PC-3 (cell line): Measurements from ENCODE around the gene NATD1. TPM values are rescaled to one million over a fixed set of nuclear protein-coding genes. Genes with fewer than 3 reads are reported as not detected.

Source experiments
- ATAC-seq: fragments of 200-7000 bp; cut with Tn5 transposase; 2 replicates; pipeline ENCODE4 v1.9.1; 2020; ENCODE audit warnings: mild to moderate bottlenecking, moderate library complexity
- BruUV-seq: library from RNA; stranded (reverse); fragments of 400-500 nt; replicated peaks from 2 replicates; lab custom pipeline; 2021; lab: Mats Ljungman, UMichigan
- CTCF ChIA-PET: fragments of 300-600 bp; sonication (Branson Sonifier 250); formaldehyde crosslinking; loops from one replicate; lab custom pipeline; 2022; ENCODE audit warnings: antibody characterized with exemption; lab: Charles Lee
- POLR2A ChIA-PET: fragments of 300-600 bp; sonication (Branson Sonifier 250); formaldehyde crosslinking; loops from one replicate; lab custom pipeline; 2022; ENCODE audit warnings: antibody characterized with exemption; ENCODE audit not compliant: unreplicated experiment; lab: Charles Lee
- DNase-seq: peaks from one replicate; pipeline ENCODE4 v3.0.0-alpha.2; 2015
- H2AFZ ChIP-seq: fragments of 300-600 bp; sonication (generic); 2 replicates; pipeline ENCODE4 v1.6.0; 2016; ENCODE audit warnings: antibody characterized with exemption, low read length
- H3F3A ChIP-seq: fragments of 300-600 bp; sonication (generic); one replicate; pipeline ENCODE4 v1.6.0; 2017; ENCODE audit warnings: antibody characterized with exemption, low read length, control low read depth, mild to moderate bottlenecking; ENCODE audit not compliant: unreplicated experiment
- H3K27ac ChIP-seq: fragments of 300-600 bp; sonication (generic); 2 replicates; pipeline ENCODE4 v1.5.1; 2016; ENCODE audit warnings: mild to moderate bottlenecking, low read length
- H3K27me3 ChIP-seq: fragments of 300-600 bp; sonication (generic); 2 replicates; pipeline ENCODE4 v1.6.1; 2016; ENCODE audit warnings: low read length, mixed read lengths
- H3K36me3 ChIP-seq: fragments of 300-600 bp; sonication (generic); 2 replicates; pipeline ENCODE4 v1.6.1; 2016; ENCODE audit warnings: low read depth, mixed run types, low read length, mixed read lengths
- H3K4me1 ChIP-seq: fragments of 300-600 bp; sonication (generic); 2 replicates; pipeline ENCODE4 v1.5.1; 2016; ENCODE audit warnings: low read length; ENCODE audit not compliant: insufficient read depth
- H3K4me2 ChIP-seq: fragments of 300-600 bp; sonication (generic); 2 replicates; pipeline ENCODE4 v1.6.0; 2016; ENCODE audit warnings: low read length
- H3K4me3 ChIP-seq: fragments of 300-600 bp; sonication (generic); 2 replicates; pipeline ENCODE4 v1.5.1; 2016; ENCODE audit warnings: mild to moderate bottlenecking, low read length, mixed read lengths
- H3K79me2 ChIP-seq: fragments of 300-600 bp; sonication (generic); 2 replicates; pipeline ENCODE4 v1.6.1; 2017; ENCODE audit warnings: low read length, mixed read lengths
- H3K9ac ChIP-seq: fragments of 300-600 bp; sonication (generic); 2 replicates; pipeline ENCODE4 v1.6.0; 2016; ENCODE audit warnings: mild to moderate bottlenecking, low read length
- H3K9me2 ChIP-seq: fragments of 300-600 bp; sonication (generic); replicated peaks from 2 replicates; pipeline ENCODE4 v1.6.1; 2016; ENCODE audit warnings: mixed run types, low read length, mixed read lengths
- H3K9me3 ChIP-seq: fragments of 300-600 bp; sonication (generic); 2 replicates; pipeline ENCODE4 v1.6.1; 2016; ENCODE audit warnings: low read length, mixed read lengths
- H4K20me1 ChIP-seq: fragments of 300-600 bp; sonication (generic); 2 replicates; pipeline ENCODE4 v1.6.1; 2016; ENCODE audit warnings: low read length, mixed read lengths
- CTCF ChIP-seq: fragments of 300-600 bp; sonication (generic); conservative IDR thresholded peaks from 2 replicates; pipeline ENCODE4 v1.5.1; 2017; ENCODE audit warnings: antibody characterized with exemption, low read depth, mild to moderate bottlenecking, low read length
- EZH2 ChIP-seq: fragments of 300-600 bp; sonication (generic); IDR thresholded peaks from one replicate; pipeline ENCODE4 v1.6.1; 2017; ENCODE audit warnings: antibody characterized with exemption, mild to moderate bottlenecking, low read length; ENCODE audit not compliant: unreplicated experiment
- EZH2phosphoT487 ChIP-seq: fragments of 300-600 bp; sonication (generic); IDR thresholded peaks from 2 replicates; pipeline ENCODE4 v1.6.1; 2018; ENCODE audit warnings: mild to moderate bottlenecking, antibody characterized with exemption, low read length, borderline replicate concordance
- intact Hi-C: fragments of 100-400 bp; cut with micrococcal nuclease; formaldehyde crosslinking; loops from 2 replicates; pipeline ENCODE4 v1.9.0; 2023
- total RNA-seq: library from RNA; depleted of rRNA; stranded (reverse); fragments of >200 nt; gene quantifications from 2 replicates; pipeline ENCODE4 v1.2.3, GENCODE V29; 2014

The NATD1 gene
- total RNA-seq, 1 experiment from 2014 or later, result 0.73 TPM

GRCh38 chr17:21272881-21273792 is 19.9 kb upstream of the NATD1 start:
- no peak overlapping the region for H2AFZ ChIP-seq
- no peaks in the 10 kb centered on the region for H3K27me3 ChIP-seq
- no TSS peak for BruUV-seq
- POLR2A ChIA-PET, result no interaction called here
- peaks cover 14% of the 10 kb centered on the region for H3K4me1 ChIP-seq
- H3K4me3 ChIP-seq, result no peak overlapping the region
- H3K79me2 ChIP-seq, result no peaks in the 10 kb centered on the region
- H3K36me3 ChIP-seq, result no peaks in the 10 kb centered on the region
- no peak overlapping the region for H3K9ac ChIP-seq
- TF ChIP-seq EZH2phosphoT487 (no peak), CTCF (no peak), EZH2 (no peak)
- H3F3A ChIP-seq, result no peaks in the 10 kb centered on the region
- ATAC-seq (no peak), DNase-seq (peak; percentile 54)
- CTCF ChIA-PET, result no interaction called here
- H3K9me2 ChIP-seq, result no peaks in the 10 kb centered on the region
- intact Hi-C loops, result no loop called here
- H3K27ac ChIP-seq, result no peak overlapping the region
- H3K4me2 ChIP-seq, result no peak overlapping the region
- H3K9me3 ChIP-seq, result no peaks in the 10 kb centered on the region
- H4K20me1 ChIP-seq, result no peaks in the 10 kb centered on the region

GRCh38 chr17:21272250-21272649 is 19.0 kb upstream of the NATD1 start:
- H3K4me1 ChIP-seq, result peaks cover 14% of the 10 kb centered on the region
- H3K4me3 ChIP-seq, result no peak overlapping the region
- no peaks in the 10 kb centered on the region for H3K9me3 ChIP-seq
- ATAC-seq (no peak), DNase-seq (no peak)
- no peaks in the 10 kb centered on the region for H4K20me1 ChIP-seq
- intact Hi-C loops, result no loop called here
- no peak overlapping the region for H3K27ac ChIP-seq
- no peaks in the 10 kb centered on the region for H3K9me2 ChIP-seq
- H3F3A ChIP-seq, result no peaks in the 10 kb centered on the region
- TF ChIP-seq EZH2 (no peak), CTCF (no peak), EZH2phosphoT487 (no peak)
- no peaks in the 10 kb centered on the region for H3K27me3 ChIP-seq
- no peaks in the 10 kb centered on the region for H3K36me3 ChIP-seq
- H3K79me2 ChIP-seq, result no peaks in the 10 kb centered on the region
- ChIA-PET CTCF (no interaction called here), POLR2A (no interaction called here)
- H2AFZ ChIP-seq, result no peak overlapping the region
- no peak overlapping the region for H3K4me2 ChIP-seq
- no peak overlapping the region for H3K9ac ChIP-seq
- no TSS peak for BruUV-seq
